GM10266 (cell line): ENCODE results near the gene TPD52L2.
"Not testable (repeated sequence)": the region's sequence is repeated elsewhere in the genome, so short reads cannot be mapped to it uniquely, and the experiment has no call there.

ENCODE experiments used
- DNase-seq: peaks from one replicate; pipeline ENCODE4 v3.0.0; 2012; ENCODE audit errors: extremely low spot score
- TF ChIP-seq, protein P1 (sequence below): IDR thresholded peaks from 2 replicates; pipeline ENCODE4 v1.5.1; 2012; ENCODE audit warnings: mild to moderate bottlenecking, low read depth; ENCODE audit not compliant: control insufficient read depth, insufficient read depth; ENCODE audit errors: missing control alignments

The TPD52L2 gene

GRCh38 chr20:63923651-63924050 is 58.6 kb downstream of the TPD52L2 start:
- TF ChIP-seq, protein P1, sequence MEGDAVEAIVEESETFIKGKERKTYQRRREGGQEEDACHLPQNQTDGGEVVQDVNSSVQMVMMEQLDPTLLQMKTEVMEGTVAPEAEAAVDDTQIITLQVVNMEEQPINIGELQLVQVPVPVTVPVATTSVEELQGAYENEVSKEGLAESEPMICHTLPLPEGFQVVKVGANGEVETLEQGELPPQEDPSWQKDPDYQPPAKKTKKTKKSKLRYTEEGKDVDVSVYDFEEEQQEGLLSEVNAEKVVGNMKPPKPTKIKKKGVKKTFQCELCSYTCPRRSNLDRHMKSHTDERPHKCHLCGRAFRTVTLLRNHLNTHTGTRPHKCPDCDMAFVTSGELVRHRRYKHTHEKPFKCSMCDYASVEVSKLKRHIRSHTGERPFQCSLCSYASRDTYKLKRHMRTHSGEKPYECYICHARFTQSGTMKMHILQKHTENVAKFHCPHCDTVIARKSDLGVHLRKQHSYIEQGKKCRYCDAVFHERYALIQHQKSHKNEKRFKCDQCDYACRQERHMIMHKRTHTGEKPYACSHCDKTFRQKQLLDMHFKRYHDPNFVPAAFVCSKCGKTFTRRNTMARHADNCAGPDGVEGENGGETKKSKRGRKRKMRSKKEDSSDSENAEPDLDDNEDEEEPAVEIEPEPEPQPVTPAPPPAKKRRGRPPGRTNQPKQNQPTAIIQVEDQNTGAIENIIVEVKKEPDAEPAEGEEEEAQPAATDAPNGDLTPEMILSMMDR = no peak
- DNase-seq = no peak

DNA sequence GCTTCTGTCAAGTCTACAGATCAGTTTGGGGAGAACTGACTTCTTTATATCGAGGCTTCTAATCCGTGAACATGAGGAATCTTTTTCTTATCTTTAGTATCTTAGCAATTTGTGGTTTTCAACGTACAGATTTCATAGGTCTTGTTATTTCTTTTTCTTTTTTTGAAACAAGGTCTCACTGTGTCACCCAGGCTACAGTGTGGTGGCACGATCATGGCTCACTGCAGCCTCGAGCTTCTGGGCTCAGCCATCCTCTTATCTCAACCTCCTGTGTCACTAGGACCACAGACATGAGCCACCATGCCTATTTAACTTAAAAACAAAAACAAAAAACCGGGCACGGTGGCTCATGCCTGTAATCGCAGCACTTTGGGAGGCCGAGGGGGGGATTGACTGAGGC is 59.2 kb downstream of the TPD52L2 start:
- DNase-seq = no peak
- TF ChIP-seq, protein P1 = no peak

- no peak for DNase-seq
- TF ChIP-seq, protein P1 = no peak
These were observed 61.2 kb downstream of the TPD52L2 start for GRCh38 chr20:63926298-63926697.

GRCh38 chr20:63929071-63929470 is 64.0 kb downstream of the TPD52L2 start:
- TF ChIP-seq, protein P1 = no peak
- DNase-seq = no peak

GRCh38 chr20:63929473-63929883 is 64.4 kb downstream of the TPD52L2 start:
- not testable (repeated sequence) for DNase-seq

- TF ChIP-seq, protein P1 = no peak
- DNase-seq = no peak
These were observed 66.0 kb downstream of the TPD52L2 start for GRCh38 chr20:63930971-63931553.

GRCh38 chr20:63931735-63932134 is 66.7 kb downstream of the TPD52L2 start:
- no peak for DNase-seq
- TF ChIP-seq, protein P1 = no peak
